Adrenal gland (tissue), 12 donors: ENCODE data around the gene MACROD2. TPM values are rescaled to one million over a fixed set of nuclear protein-coding genes. Genes with fewer than 3 reads are reported as not detected.

Source experiments
- DNase-seq, 7 donors: peaks; one replicate each; pipeline ENCODE4 v3.0.0-alpha.2; 2019 to 2020
- H3K27ac ChIP-seq, 5 donors: fragments of 200-600 bp; sonication (generic) in 4 of 5; 1 replicate in 3 of 5; 2 replicates in 2 of 5; pipeline versions ENCODE4 v1.5.1 to v1.8.0; 2016 to 2020; ENCODE audit warnings: mild to moderate bottlenecking in 1 of 5
- H3K27me3 ChIP-seq: fragments of 200-600 bp; 2 replicates; pipeline ENCODE4 v1.8.0; 2021
- H3K36me3 ChIP-seq, 2 donors: fragments of 200-600 bp; replicated peaks in 1 of 2; 1 replicate in 1 of 2; 2 replicates in 1 of 2; pipeline versions ENCODE4 v1.5.1 to v1.8.0; 2018 to 2022
- H3K4me1 ChIP-seq, 2 donors: fragments of 200-600 bp; replicated peaks in 1 of 2; 1 replicate in 1 of 2; 2 replicates in 1 of 2; pipeline versions ENCODE4 v1.5.1 to v1.8.0; 2018 to 2021
- H3K4me3 ChIP-seq, 4 donors: fragments of 200-600 bp; sonication (generic) in 3 of 4; one replicate each; pipeline ENCODE4 v1.5.1; 2016 to 2018
- H3K9me3 ChIP-seq, 3 donors: fragments of 200-600 bp; sonication (generic) in 1 of 3; replicated peaks in 1 of 3; 1 replicate in 2 of 3; 2 replicates in 1 of 3; pipeline versions ENCODE4 v1.5.1 to v1.8.0; 2016 to 2021
- POLR2A ChIP-seq, 2 donors: fragments of 450-650 bp; IDR thresholded peaks; one replicate each; pipeline ENCODE4 v1.6.1; 2017; ENCODE audit warnings: antibody characterized with exemption in 2 of 2, mild to moderate bottlenecking in 2 of 2, moderate library complexity in 1 of 2
- WGBS, 4 donors: extraction: QIAGEN DNeasy Blood & Tissue Kit in 2 of 4; methylation state at CpG; one replicate each; pipeline versions ENCODE4 v1.1.5 to v1.1.7; 2013 to 2017; 5-methylcytosine and 5-hydroxymethylcytosine counted together
- intact Hi-C, 2 donors: fragments of 100-400 bp; cut with DNase I; formaldehyde crosslinking; loops; one replicate each; pipeline versions ENCODE4 v1.14.1 to v1.15.0; 2022 to 2023
- polyA plus RNA-seq, 3 donors: library from polyadenylated mRNA; stranded (reverse); fragments of 200-250 nt in 2 of 3; fragments of 350-450 nt in 1 of 3; fragmentation: Illumina TruSeq in 1 of 3; extraction: RNeasy Lipid Tissue Mini Kit (QIAGEN cat#74804) in 1 of 3; gene quantifications; one replicate each; pipeline ENCODE4 v1.2.3, GENCODE V29; 2013 to 2014
- total RNA-seq, 9 donors: library from RNA; depleted of rRNA in 4 of 9; stranded (reverse); fragments of >200 nt in 4 of 9; fragments of 120-200 nt in 1 of 9; fragmentation: NEBNext Ultra II Directional in 1 of 9; extraction: Animal tissue kit (Norgen Biotek cat#: 25700) in 1 of 9; gene quantifications; one replicate each; pipeline versions ENCODE4 v1.1.0 to v1.2.4, GENCODE V29; 2013 to 2023
- TF ChIP-seq, protein P1 (sequence below), 6 experiments: fragments of 450-650 bp in 4 of 6; fragments of 200-600 bp in 2 of 6; sonication (generic) in 1 of 6; IDR thresholded peaks; 1 replicate in 5 of 6; 2 replicates in 1 of 6; pipeline versions ENCODE4 v1.5.1 to v1.8.0; 2016 to 2021; ENCODE audit warnings: antibody characterized with exemption in 6 of 6, mild to moderate bottlenecking in 2 of 6, moderate library complexity in 1 of 6
- donor health status: healthy with polysubstance abuse.
- donor health status: Bipolar disorder and iron deficiency.
- donor health status: DM: yes; HTN: yes; CAD: no.
- donor health status: DM: no; HTN: no; CAD: no.
- donor health status: DM: no; HTN: no; CAD: no.
- donor health status: DM: yes; HTN: yes; CAD: no.

The MACROD2 gene
- total and polyA plus RNA-seq, 12 donors: 1.1 to 21.2 (median 6.4) TPM

DNA sequence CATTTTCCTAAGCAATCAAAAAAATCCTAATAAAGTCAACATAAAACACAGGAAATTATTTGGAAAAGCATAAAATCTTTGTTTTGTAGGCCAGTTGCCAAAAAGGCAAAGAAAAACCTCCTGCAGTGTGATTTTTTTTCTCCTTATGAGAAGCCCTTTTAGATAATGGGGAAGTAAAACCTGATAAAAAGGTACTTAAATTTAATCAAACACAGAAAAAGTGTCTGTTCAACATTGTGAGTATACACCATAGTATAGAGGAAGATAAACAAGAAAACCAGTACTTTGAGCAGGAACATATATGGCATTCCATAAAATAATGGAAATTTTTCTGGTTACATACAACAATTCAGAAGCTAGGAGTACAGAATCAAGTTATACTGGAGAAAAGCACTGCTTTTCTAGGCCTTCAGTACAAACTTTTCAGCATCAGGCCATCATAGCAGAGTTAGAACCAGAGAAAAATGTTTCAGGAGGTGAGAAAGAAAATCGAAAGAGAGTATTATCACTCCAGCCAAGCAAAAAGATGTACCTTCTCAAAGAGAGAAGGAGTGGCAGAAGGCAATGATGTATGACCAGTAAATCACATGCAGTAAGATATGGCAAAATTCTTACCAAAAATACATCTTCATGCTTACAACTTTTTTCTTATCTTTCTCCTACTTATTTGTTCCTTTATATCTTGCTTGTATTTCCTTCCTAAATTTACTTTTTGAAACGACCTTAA, 2083.0 kb downstream of the MACROD2 start:
- Histone ChIP-seq H3K27me3 (no peaks in the 10 kb centered on the region), H3K4me1 (no peaks in the 10 kb centered on the region), H3K27ac (no peak overlapping the region), H3K4me3 (no peak overlapping the region), H3K36me3 (no peaks in the 10 kb centered on the region), H3K9me3 (peaks cover 0 to 5% (median 0%) of the 10 kb centered on the region in 3 donors)
- DNase-seq: no peak
- intact Hi-C loops: no loop called here
- no peak for TF ChIP-seq POLR2A (IDR thresholded peaks at IDR 0.05)
- TF ChIP-seq, protein P1, sequence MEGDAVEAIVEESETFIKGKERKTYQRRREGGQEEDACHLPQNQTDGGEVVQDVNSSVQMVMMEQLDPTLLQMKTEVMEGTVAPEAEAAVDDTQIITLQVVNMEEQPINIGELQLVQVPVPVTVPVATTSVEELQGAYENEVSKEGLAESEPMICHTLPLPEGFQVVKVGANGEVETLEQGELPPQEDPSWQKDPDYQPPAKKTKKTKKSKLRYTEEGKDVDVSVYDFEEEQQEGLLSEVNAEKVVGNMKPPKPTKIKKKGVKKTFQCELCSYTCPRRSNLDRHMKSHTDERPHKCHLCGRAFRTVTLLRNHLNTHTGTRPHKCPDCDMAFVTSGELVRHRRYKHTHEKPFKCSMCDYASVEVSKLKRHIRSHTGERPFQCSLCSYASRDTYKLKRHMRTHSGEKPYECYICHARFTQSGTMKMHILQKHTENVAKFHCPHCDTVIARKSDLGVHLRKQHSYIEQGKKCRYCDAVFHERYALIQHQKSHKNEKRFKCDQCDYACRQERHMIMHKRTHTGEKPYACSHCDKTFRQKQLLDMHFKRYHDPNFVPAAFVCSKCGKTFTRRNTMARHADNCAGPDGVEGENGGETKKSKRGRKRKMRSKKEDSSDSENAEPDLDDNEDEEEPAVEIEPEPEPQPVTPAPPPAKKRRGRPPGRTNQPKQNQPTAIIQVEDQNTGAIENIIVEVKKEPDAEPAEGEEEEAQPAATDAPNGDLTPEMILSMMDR (IDR thresholded peaks at IDR 0.05): no peak
- WGBS, 4 donors: 70 to 79% (median 76%) methylated on average over 2 of the region's 2 CpGs

DNA sequence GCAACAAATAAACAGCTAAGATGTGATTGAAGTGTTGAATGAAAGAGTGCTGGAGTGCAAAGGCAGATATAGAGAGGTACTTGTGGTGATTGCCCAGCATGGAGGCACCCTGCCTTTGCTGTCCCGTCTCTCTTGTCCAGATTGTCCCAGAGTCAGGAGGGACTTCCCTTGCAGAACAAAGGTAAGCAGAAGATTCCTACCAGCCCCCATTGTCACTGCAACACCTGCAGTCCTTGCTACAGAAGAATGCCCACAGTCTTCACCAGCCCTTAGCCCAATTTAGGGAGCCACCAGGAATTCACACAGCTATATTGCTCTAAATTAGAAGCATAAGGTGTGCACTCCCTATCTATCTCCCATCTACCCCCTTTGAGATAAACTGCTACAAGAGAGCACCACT, 2086.1 kb downstream of the MACROD2 start:
- no peaks in the 10 kb centered on the region for H3K36me3 ChIP-seq
- 84 to 100% (median 94%) methylated on average over 1 of the region's 1 CpG for WGBS, 4 donors
- no peak overlapping the region for H3K27ac ChIP-seq
- no peak for DNase-seq
- intact Hi-C loops: no loop called here
- TF ChIP-seq, protein P1 (IDR thresholded peaks at IDR 0.05): no peak
- TF ChIP-seq POLR2A (IDR thresholded peaks at IDR 0.05): no peak
- no peak overlapping the region for H3K4me3 ChIP-seq
- H3K27me3 ChIP-seq: no peaks in the 10 kb centered on the region
- no peaks in the 10 kb centered on the region for H3K4me1 ChIP-seq
- peaks cover 0 to 5% (median 0%) of the 10 kb centered on the region in 3 donors for H3K9me3 ChIP-seq

DNA sequence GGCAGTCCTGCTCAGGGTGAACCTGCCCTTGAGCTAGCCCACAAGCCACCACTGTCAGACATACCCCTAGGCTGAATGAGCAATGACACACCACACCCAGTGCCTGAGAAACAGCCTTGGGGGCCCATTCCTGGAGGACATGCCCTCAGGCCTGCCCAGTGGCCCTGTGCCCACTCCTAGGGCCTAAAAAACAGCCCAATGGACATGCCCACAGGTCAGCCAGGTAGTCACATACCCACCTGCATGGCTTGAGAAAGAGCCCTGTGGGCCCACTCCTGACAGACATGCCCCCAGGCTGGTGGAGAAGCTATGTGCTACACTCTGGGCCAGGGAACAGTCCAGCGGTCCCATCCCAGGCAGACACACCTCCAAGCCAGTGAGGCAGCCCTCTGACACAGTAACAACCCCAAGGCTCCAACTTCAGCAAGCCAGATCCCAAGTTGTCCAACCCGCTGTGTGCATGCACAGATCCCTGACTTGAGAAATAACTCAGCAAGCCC, 2086.8 kb downstream of the MACROD2 start:
- Histone ChIP-seq H3K4me3 (no peak overlapping the region), H3K4me1 (no peaks in the 10 kb centered on the region), H3K36me3 (no peaks in the 10 kb centered on the region), H3K27me3 (no peaks in the 10 kb centered on the region), H3K27ac (no peak overlapping the region), H3K9me3 (peaks cover 0 to 5% (median 0%) of the 10 kb centered on the region in 3 donors)
- no peak for DNase-seq
- intact Hi-C loops: no loop called here
- WGBS, 4 donors: 83 to 94% (median 91%) methylated on average over 1 to 2 of the region's 2 CpGs; no CpG with 5 or more reads in 1 of the 4 donors
- no peak for TF ChIP-seq POLR2A (IDR thresholded peaks at IDR 0.05)
- TF ChIP-seq, protein P1 (IDR thresholded peaks at IDR 0.05): no peak

DNA sequence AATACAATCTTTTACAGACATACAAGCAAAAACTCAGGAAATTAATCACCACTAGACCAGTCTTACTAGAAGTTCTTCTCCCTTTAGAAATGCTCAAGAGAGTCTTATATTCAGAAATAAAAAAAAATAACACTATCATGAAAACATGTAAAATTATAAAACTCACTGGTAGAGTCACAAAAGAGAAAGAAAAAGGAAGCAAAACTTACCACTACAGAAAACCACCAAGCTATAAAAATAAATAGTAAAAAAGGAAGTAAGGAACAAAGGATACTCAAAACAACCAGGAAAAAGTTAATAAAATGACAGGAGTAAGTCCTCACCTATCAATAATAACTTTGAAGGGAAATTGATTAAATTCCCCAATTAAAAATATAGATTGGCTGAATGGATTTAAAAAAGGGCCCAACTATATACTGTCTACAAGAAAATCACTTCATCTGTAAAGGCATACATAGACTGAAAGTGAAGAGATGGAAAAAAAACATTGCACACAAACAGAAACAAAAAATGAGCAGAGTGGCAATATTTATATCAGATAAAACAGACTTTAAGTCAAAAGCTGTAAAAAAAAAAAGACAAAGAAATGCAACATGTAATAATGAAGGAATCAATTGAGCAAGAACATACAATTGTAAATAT, 2088.4 kb downstream of the MACROD2 start:
- intact Hi-C loops: no loop called here
- Histone ChIP-seq H3K27me3 (no peaks in the 10 kb centered on the region), H3K27ac (no peak overlapping the region), H3K4me3 (no peak overlapping the region), H3K36me3 (no peaks in the 10 kb centered on the region), H3K4me1 (no peaks in the 10 kb centered on the region), H3K9me3 (peaks cover 0 to 5% (median 0%) of the 10 kb centered on the region in 3 donors)
- TF ChIP-seq, protein P1 (IDR thresholded peaks at IDR 0.05): no peak
- no peak for TF ChIP-seq POLR2A (IDR thresholded peaks at IDR 0.05)
- no peak for DNase-seq
